Measurements from ENCODE around the gene FAM20A.

FAM20A gene

GRCh38 chr17:68535922-68536321, 65.2 kb downstream of the FAM20A start:
- no peak overlapping the region for H3K4me3 ChIP-seq (ENCODE audit: low read depth, low read length)
- TF ChIP-seq, protein P1, sequence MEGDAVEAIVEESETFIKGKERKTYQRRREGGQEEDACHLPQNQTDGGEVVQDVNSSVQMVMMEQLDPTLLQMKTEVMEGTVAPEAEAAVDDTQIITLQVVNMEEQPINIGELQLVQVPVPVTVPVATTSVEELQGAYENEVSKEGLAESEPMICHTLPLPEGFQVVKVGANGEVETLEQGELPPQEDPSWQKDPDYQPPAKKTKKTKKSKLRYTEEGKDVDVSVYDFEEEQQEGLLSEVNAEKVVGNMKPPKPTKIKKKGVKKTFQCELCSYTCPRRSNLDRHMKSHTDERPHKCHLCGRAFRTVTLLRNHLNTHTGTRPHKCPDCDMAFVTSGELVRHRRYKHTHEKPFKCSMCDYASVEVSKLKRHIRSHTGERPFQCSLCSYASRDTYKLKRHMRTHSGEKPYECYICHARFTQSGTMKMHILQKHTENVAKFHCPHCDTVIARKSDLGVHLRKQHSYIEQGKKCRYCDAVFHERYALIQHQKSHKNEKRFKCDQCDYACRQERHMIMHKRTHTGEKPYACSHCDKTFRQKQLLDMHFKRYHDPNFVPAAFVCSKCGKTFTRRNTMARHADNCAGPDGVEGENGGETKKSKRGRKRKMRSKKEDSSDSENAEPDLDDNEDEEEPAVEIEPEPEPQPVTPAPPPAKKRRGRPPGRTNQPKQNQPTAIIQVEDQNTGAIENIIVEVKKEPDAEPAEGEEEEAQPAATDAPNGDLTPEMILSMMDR (IDR thresholded peaks at IDR 0.05; ENCODE audit: low read depth, low read length, missing control alignments) = no peak
- DNase-seq (ENCODE audit: low read depth) = no peak
- in situ Hi-C loops (cut with HindIII; ENCODE audit: low sequenced_read_pairs) = no loop called here

DNA sequence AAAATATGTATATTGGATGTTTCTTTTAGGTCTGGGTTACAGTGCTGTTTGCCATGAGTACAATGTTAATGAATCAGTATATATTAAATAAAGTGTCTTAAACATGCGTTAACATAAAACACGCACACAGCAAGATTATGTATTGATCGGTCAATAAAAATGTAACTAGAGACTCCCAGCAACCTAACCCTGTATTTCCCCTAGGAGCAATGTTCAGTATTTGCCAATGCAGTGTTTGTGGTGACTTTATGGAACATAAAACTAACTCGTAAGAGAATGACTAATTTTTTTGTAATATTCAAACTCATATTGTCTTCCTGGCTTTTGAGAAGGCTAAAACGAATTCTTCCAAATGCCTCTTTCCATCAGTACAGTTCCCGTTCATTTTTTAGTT, 66.5 kb downstream of the FAM20A start:
- TF ChIP-seq, protein P1 (IDR thresholded peaks at IDR 0.05; ENCODE audit: low read depth, low read length, missing control alignments) = no peak
- no peak for DNase-seq (ENCODE audit: low read depth)
- H3K4me3 ChIP-seq (ENCODE audit: low read depth, low read length) = no peak overlapping the region
- in situ Hi-C loops (cut with HindIII; ENCODE audit: low sequenced_read_pairs) = no loop called here

- TF ChIP-seq, protein P1 (IDR thresholded peaks at IDR 0.05; ENCODE audit: low read depth, low read length, missing control alignments) = peak; percentile 48
- no peak overlapping the region for H3K4me3 ChIP-seq (ENCODE audit: low read depth, low read length)
- in situ Hi-C loops (cut with HindIII; ENCODE audit: low sequenced_read_pairs) = no loop called here
- DNase-seq (ENCODE audit: low read depth) = peak; percentile 57
Observed at GRCh38 chr17:68533887-68534694, 67.1 kb downstream of the FAM20A start.

- DNase-seq (ENCODE audit: low read depth) = no peak
- H3K4me3 ChIP-seq (ENCODE audit: low read depth, low read length) = no peak overlapping the region
- in situ Hi-C loops (cut with HindIII; ENCODE audit: low sequenced_read_pairs) = no loop called here
- TF ChIP-seq, protein P1 (IDR thresholded peaks at IDR 0.05; ENCODE audit: low read depth, low read length, missing control alignments) = no peak
Observed at GRCh38 chr17:68532826-68533225, 68.3 kb downstream of the FAM20A start.

GRCh38 chr17:68531252-68531651, 69.9 kb downstream of the FAM20A start:
- TF ChIP-seq, protein P1 (IDR thresholded peaks at IDR 0.05; ENCODE audit: low read depth, low read length, missing control alignments) = no peak
- in situ Hi-C loops (cut with HindIII; ENCODE audit: low sequenced_read_pairs) = no loop called here
- DNase-seq (ENCODE audit: low read depth) = no peak
- H3K4me3 ChIP-seq (ENCODE audit: low read depth, low read length) = no peak overlapping the region

DNA sequence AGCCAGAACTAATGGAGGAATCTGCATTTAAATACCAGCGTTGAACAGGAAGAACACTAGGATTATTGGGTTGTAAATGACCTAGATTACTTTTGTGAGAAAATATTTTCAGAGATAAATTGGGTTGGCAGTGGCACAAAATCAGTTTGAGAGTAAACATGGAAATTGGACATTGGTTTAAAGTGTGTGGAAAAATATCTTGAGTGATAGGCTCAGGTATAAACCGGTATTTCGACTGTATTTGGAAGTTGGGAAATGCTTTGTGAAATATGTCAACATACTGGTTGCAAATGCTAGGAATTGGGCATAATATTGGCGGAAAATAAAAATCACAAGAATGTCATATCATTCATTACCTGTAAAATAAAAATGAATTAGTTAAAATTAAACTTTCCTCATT, 73.9 kb downstream of the FAM20A start:
- no peak for DNase-seq (ENCODE audit: low read depth)
- TF ChIP-seq, protein P1 (IDR thresholded peaks at IDR 0.05; ENCODE audit: low read depth, low read length, missing control alignments) = no peak
- in situ Hi-C loops (cut with HindIII; ENCODE audit: low sequenced_read_pairs) = no loop called here
- no peak overlapping the region for H3K4me3 ChIP-seq (ENCODE audit: low read depth, low read length)

Measured in astrocyte of the cerebellum (primary cell).